ENCODE measurements around the gene METTL26.

The METTL26 gene

DNA sequence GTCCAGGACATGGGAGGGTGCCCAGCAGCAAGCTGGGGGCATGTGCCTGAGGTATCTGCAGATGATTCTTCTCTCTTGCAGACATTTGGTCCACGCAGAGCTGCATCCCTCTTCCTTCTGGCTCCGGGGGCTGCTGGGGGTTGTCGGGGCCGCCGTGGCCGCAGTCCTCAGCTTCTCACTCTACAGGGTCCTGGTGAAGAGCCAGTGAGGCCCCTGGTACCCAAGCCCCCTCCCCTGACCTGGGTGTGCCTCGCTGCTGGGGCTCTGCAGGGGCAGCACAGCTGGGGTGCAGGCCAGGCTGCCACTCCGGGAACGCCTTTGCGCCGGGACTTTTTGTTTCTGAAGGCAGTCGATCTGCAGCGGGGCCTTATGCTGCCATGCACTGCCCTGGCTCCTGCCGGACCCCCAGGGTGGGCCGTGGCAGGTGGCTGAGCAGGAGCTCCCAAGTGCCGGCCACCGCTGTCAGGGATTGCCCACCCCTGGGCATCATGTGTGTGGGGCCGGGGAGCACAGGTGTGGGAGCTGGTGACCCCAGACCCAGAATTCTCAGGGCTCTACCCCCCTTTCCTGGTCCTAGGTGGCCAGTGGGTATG is 37.4 kb upstream of the METTL26 start:
- Histone ChIP-seq H3K27me3 (peaks cover 0 to 8% of the 10 kb centered on the region in 2 donors), H3K4me3 (no peak overlapping the region), H3K9me3 (no peaks in the 10 kb centered on the region), H3K36me3 (peaks cover 34 to 57% (median 43%) of the 10 kb centered on the region in 3 donors), H3K4me1 (peaks cover 7 to 34% (median 26%) of the 10 kb centered on the region in 4 donors), H3K27ac (no peak overlapping the region)
- DNase-seq: no peak
- intact Hi-C loops (cut with DNase I; ENCODE audit: low total_unique reads): no loop called here
- TF ChIP-seq, protein P1, sequence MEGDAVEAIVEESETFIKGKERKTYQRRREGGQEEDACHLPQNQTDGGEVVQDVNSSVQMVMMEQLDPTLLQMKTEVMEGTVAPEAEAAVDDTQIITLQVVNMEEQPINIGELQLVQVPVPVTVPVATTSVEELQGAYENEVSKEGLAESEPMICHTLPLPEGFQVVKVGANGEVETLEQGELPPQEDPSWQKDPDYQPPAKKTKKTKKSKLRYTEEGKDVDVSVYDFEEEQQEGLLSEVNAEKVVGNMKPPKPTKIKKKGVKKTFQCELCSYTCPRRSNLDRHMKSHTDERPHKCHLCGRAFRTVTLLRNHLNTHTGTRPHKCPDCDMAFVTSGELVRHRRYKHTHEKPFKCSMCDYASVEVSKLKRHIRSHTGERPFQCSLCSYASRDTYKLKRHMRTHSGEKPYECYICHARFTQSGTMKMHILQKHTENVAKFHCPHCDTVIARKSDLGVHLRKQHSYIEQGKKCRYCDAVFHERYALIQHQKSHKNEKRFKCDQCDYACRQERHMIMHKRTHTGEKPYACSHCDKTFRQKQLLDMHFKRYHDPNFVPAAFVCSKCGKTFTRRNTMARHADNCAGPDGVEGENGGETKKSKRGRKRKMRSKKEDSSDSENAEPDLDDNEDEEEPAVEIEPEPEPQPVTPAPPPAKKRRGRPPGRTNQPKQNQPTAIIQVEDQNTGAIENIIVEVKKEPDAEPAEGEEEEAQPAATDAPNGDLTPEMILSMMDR (IDR thresholded peaks at IDR 0.05): no peak

DNA sequence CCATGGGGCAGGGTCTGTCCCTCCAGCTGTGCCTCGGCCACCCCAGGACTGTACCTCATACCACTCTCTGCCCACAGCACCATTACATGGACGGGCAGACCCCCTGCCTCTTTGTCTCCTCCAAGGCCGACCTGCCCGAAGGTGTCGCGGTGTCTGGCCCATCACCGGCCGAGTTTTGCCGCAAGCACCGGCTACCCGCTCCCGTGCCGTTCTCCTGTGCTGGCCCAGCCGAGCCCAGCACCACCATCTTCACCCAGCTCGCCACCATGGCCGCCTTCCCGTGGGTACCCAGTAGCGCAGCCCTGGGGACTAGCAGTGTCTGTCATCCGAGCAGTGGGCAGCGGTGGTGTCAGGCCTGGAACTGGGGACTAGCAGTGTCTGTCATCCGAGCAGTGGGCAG is 36.7 kb upstream of the METTL26 start:
- Histone ChIP-seq H3K4me3 (no peak overlapping the region), H3K36me3 (peaks cover 34 to 57% (median 43%) of the 10 kb centered on the region in 3 donors), H3K9me3 (no peaks in the 10 kb centered on the region), H3K4me1 (peaks cover 8 to 35% (median 27%) of the 10 kb centered on the region in 4 donors), H3K27ac (no peak overlapping the region), H3K27me3 (peaks cover 0 to 8% of the 10 kb centered on the region in 2 donors)
- TF ChIP-seq, protein P1 (IDR thresholded peaks at IDR 0.05): no peak
- no peak for DNase-seq
- intact Hi-C loops (cut with DNase I; ENCODE audit: low total_unique reads): no loop called here

DNA sequence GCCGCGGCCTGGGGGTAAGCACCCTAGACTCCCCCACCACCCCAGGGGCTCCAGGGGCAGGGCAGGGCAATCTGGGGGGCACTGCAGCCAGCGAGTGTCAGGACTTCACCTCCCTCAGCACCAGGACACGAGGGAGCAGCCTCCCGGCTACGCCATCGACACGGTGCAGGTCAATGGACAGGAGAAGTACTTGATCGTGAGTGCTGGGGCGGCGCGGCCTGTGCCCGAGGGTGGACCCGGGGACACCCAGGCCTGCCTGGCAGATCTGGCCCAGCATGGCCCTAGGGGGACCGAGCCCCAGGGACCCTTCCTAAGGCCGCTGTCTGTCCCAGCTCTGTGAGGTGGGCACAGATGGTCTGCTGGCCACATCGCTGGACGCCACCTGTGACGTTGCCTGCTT is 36.3 kb upstream of the METTL26 start:
- TF ChIP-seq, protein P1 (IDR thresholded peaks at IDR 0.05): no peak
- Histone ChIP-seq H3K27ac (no peak overlapping the region), H3K27me3 (peaks cover 0 to 8% of the 10 kb centered on the region in 2 donors), H3K4me1 (peaks cover 8 to 38% (median 31%) of the 10 kb centered on the region in 4 donors), H3K36me3 (peaks cover 34 to 57% (median 43%) of the 10 kb centered on the region in 3 donors), H3K9me3 (no peaks in the 10 kb centered on the region), H3K4me3 (no peak overlapping the region)
- intact Hi-C loops (cut with DNase I; ENCODE audit: low total_unique reads): no loop called here
- DNase-seq: no peak

DNA sequence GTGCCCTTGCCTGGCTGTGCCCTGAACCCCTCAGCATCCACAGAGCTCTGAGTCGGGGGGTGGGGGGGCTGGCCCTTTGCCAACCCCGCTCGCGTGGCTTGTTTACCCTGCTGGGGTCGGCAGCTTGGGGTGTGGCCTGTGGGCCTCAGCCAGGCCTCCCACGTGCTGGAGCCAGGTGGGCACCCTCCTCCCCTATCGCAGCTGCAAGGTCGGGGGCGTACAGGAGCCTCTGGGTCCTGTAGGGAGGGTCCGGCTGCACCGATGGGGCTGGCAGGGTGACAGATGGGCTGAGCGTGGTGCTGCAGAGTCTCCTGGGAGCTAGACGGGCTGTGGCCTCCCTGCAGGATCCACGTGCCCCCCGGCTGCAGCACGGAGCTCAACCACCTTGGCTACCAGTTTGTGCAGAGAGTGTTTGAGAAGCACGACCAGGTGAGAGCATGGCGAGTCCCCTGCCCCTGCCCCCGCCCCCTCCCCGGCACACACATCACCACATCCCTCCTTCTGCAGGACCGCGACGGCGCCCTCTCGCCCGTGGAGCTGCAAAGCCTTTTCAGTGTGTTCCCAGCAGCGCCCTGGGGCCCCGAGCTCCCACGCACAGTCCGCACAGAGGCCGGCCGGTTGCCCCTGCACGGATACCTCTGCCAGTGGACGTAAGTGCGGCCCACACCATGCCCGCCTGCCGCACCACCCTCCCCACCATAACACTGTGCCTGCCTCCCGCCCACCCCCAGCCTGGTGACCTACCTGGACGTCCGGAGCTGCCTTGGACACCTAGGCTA is 35.4 kb upstream of the METTL26 start:
- intact Hi-C loops (cut with DNase I; ENCODE audit: low total_unique reads): no loop called here
- peaks cover 8 to 40% (median 33%) of the 10 kb centered on the region in 4 donors for H3K4me1 ChIP-seq
- peaks cover 34 to 57% (median 43%) of the 10 kb centered on the region in 3 donors for H3K36me3 ChIP-seq

DNA sequence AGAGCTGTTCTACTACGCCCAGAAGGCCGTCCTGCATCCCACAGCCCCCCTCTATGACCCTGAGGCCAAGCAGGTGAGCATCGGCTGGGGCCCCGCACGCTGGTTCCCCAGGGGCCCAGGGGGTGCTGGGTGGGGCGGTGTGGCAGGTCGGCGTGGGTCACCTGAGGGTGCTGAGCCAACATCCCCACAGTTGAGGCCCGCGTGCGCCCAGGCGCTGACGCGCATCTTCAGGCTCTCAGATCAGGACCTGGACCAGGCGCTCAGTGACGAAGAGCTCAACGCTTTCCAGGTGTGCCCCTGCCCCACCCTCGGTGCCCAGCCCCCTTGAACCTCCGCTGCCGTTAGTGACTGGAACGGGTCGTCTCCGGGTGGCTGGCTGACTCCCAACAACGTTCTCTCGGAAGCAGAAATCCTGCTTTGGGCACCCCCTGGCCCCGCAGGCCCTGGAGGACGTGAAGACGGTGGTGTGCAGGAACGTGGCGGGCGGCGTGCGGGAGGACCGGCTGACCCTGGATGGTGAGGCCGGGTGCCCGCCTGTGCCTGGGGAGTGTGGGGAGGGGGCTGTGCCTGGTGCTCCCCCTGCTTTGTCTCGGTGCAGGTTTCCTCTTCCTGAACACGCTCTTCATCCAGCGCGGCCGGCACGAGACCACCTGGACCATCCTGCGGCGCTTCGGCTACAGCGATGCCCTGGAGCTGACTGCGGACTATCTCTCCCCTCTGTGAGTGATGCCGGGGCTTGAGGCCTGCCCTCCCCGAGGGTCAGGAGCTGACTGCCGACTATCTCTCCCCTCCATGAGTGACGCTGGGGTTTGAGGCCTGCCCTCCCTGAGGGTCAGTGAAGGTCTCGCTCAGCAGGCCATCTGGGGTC is 34.6 kb upstream of the METTL26 start:
- no peaks in the 10 kb centered on the region for H3K27me3 ChIP-seq
- H3K27ac ChIP-seq: no peak overlapping the region
- H3K4me3 ChIP-seq: no peak overlapping the region
- no peak for DNase-seq
- intact Hi-C loops (cut with DNase I; ENCODE audit: low total_unique reads): no loop called here
- no peaks in the 10 kb centered on the region for H3K9me3 ChIP-seq
- peaks cover 8 to 32% (median 27%) of the 10 kb centered on the region in 4 donors for H3K4me1 ChIP-seq
- peaks cover 34 to 57% (median 43%) of the 10 kb centered on the region in 3 donors for H3K36me3 ChIP-seq
- TF ChIP-seq, protein P1 (IDR thresholded peaks at IDR 0.05): no peak

More for the DNA sequence above, 35.4 kb upstream of the METTL26 start:
- TF ChIP-seq, protein P1 (IDR thresholded peaks at IDR 0.05): no peak
- H3K9me3 ChIP-seq: no peaks in the 10 kb centered on the region
- no peak overlapping the region for H3K4me3 ChIP-seq
- no peak for DNase-seq
- H3K27me3 ChIP-seq: peaks cover 0 to 2% of the 10 kb centered on the region in 2 donors
- no peak overlapping the region for H3K27ac ChIP-seq
